ENCODE data around the gene FADD.

The FADD gene

GRCh38 chr11:70191495-70192140 lies 11.5 kb upstream of the FADD start:
- no peaks in the 10 kb centered on the region for H3K36me3 ChIP-seq (ENCODE audit: low read length)
- no peaks in the 10 kb centered on the region for H3K9me2 ChIP-seq (replicated peaks; ENCODE audit: insufficient read depth, low read length)
- H4K20me1 ChIP-seq (ENCODE audit: low read depth, low read length) = no peaks in the 10 kb centered on the region
- H3F3A ChIP-seq (ENCODE audit: insufficient read depth) = no peaks in the 10 kb centered on the region
- H3K4me2 ChIP-seq (ENCODE audit: low read depth, low read length, poor library complexity, severe bottlenecking) = no peak overlapping the region
- H3K4me3 ChIP-seq (ENCODE audit: insufficient read depth, low read length, poor library complexity, severe bottlenecking) = no peak overlapping the region
- H3K27me3 ChIP-seq (ENCODE audit: low read length) = no peaks in the 10 kb centered on the region
- no peaks in the 10 kb centered on the region for H3K79me2 ChIP-seq (ENCODE audit: insufficient read depth, low read length)
- no peak overlapping the region for H2AFZ ChIP-seq (ENCODE audit: low read depth, low read length, severe bottlenecking)
- no peak overlapping the region for H3K9ac ChIP-seq (ENCODE audit: low read length)
- H3K27ac ChIP-seq (ENCODE audit: low read depth, low read length) = no peak overlapping the region
- H3K9me3 ChIP-seq (ENCODE audit: insufficient read depth, low read length) = no peaks in the 10 kb centered on the region
- TF ChIP-seq CTCF (IDR thresholded peaks at IDR 0.05; ENCODE audit: insufficient read depth, low read length, poor library complexity, severe bottlenecking) = peak; percentile 41
- TF ChIP-seq EZH2phosphoT487 (conservative IDR thresholded peaks at IDR 0.05; ENCODE audit: low read length) = no peak

- TF ChIP-seq CTCF (IDR thresholded peaks at IDR 0.05; ENCODE audit: insufficient read depth, low read length, poor library complexity, severe bottlenecking) (no peak), EZH2phosphoT487 (conservative IDR thresholded peaks at IDR 0.05; ENCODE audit: low read length) (no peak)
- H2AFZ ChIP-seq (ENCODE audit: low read depth, low read length, severe bottlenecking) = no peak overlapping the region
- no peak overlapping the region for H3K9ac ChIP-seq (ENCODE audit: low read length)
- no peak overlapping the region for H3K4me2 ChIP-seq (ENCODE audit: low read depth, low read length, poor library complexity, severe bottlenecking)
- no peaks in the 10 kb centered on the region for H3F3A ChIP-seq (ENCODE audit: insufficient read depth)
- no peak overlapping the region for H3K27ac ChIP-seq (ENCODE audit: low read depth, low read length)
- H3K9me2 ChIP-seq (replicated peaks; ENCODE audit: insufficient read depth, low read length) = no peaks in the 10 kb centered on the region
- no peaks in the 10 kb centered on the region for H3K36me3 ChIP-seq (ENCODE audit: low read length)
- H3K27me3 ChIP-seq (ENCODE audit: low read length) = no peaks in the 10 kb centered on the region
- H4K20me1 ChIP-seq (ENCODE audit: low read depth, low read length) = no peaks in the 10 kb centered on the region
- no peaks in the 10 kb centered on the region for H3K79me2 ChIP-seq (ENCODE audit: insufficient read depth, low read length)
- no peak overlapping the region for H3K4me3 ChIP-seq (ENCODE audit: insufficient read depth, low read length, poor library complexity, severe bottlenecking)
- no peaks in the 10 kb centered on the region for H3K9me3 ChIP-seq (ENCODE audit: insufficient read depth, low read length)
Observed at GRCh38 chr11:70192666-70193410, 10.3 kb upstream of the FADD start.

- no peaks in the 10 kb centered on the region for H3K27me3 ChIP-seq (ENCODE audit: low read length)
- no peak overlapping the region for H3K4me3 ChIP-seq (ENCODE audit: insufficient read depth, low read length, poor library complexity, severe bottlenecking)
- no peaks in the 10 kb centered on the region for H4K20me1 ChIP-seq (ENCODE audit: low read depth, low read length)
- no peaks in the 10 kb centered on the region for H3K9me3 ChIP-seq (ENCODE audit: insufficient read depth, low read length)
- H3K27ac ChIP-seq (ENCODE audit: low read depth, low read length) = no peak overlapping the region
- H3K4me2 ChIP-seq (ENCODE audit: low read depth, low read length, poor library complexity, severe bottlenecking) = no peak overlapping the region
- H3F3A ChIP-seq (ENCODE audit: insufficient read depth) = no peaks in the 10 kb centered on the region
- no peak overlapping the region for H3K9ac ChIP-seq (ENCODE audit: low read length)
- no peaks in the 10 kb centered on the region for H3K9me2 ChIP-seq (replicated peaks; ENCODE audit: insufficient read depth, low read length)
- no peak overlapping the region for H2AFZ ChIP-seq (ENCODE audit: low read depth, low read length, severe bottlenecking)
- H3K79me2 ChIP-seq (ENCODE audit: insufficient read depth, low read length) = no peaks in the 10 kb centered on the region
- TF ChIP-seq CTCF (IDR thresholded peaks at IDR 0.05; ENCODE audit: insufficient read depth, low read length, poor library complexity, severe bottlenecking) (no peak), EZH2phosphoT487 (conservative IDR thresholded peaks at IDR 0.05; ENCODE audit: low read length) (no peak)
- H3K36me3 ChIP-seq (ENCODE audit: low read length) = no peaks in the 10 kb centered on the region
Observed at GRCh38 chr11:70193411-70194292, 9.4 kb upstream of the FADD start.
